GM21737 (cell line): ENCODE results near the gene EXPH5.
A peak's percentile ranks its signal among the peaks of the same experiment; 100 is the strongest.

ENCODE experiments used
- ATAC-seq: cut with Tn5 transposase; IDR thresholded peaks from one replicate; pipeline ENCODE4 v1.9.1; 2021; ENCODE audit warnings: mild to moderate bottlenecking, moderate library complexity; ENCODE audit not compliant: unreplicated experiment

Gene EXPH5

GRCh38 chr11:108522318-108522717, 71.2 kb downstream of the EXPH5 start:
- no peak for ATAC-seq

GRCh38 chr11:108518581-108518980, 75.0 kb downstream of the EXPH5 start:
- no peak for ATAC-seq

GRCh38 chr11:108516125-108516524, 77.4 kb downstream of the EXPH5 start:
- no peak for ATAC-seq

- ATAC-seq = no peak
Measured at GRCh38 chr11:108512708-108513107, 80.9 kb downstream of the EXPH5 start.

GRCh38 chr11:108511851-108512474, 81.6 kb downstream of the EXPH5 start:
- ATAC-seq = no peak

- no peak for ATAC-seq
Measured at GRCh38 chr11:108508653-108509593, 84.6 kb downstream of the EXPH5 start.

- no peak for ATAC-seq
Measured at GRCh38 chr11:108501396-108501795, 92.2 kb downstream of the EXPH5 start.

- no peak for ATAC-seq
Measured at GRCh38 chr11:108500721-108501120, 92.8 kb downstream of the EXPH5 start.

- no peak for ATAC-seq
Measured at GRCh38 chr11:108500169-108500568, 93.4 kb downstream of the EXPH5 start.

GRCh38 chr11:108498816-108499408, 94.7 kb downstream of the EXPH5 start:
- no peak for ATAC-seq

GRCh38 chr11:108498046-108498815, 95.3 kb downstream of the EXPH5 start, which contains the start of gene POGLUT3:
TSS of gene POGLUT3 (minus strand) at chr11:108498384. CDS start at chr11:108498366, 18 bp downstream.
- peak; percentile 53 for ATAC-seq

- ATAC-seq = peak; percentile 54
Measured at GRCh38 chr11:108497317-108498045, 96.1 kb downstream of the EXPH5 start.

GRCh38 chr11:108496643-108497256, 96.8 kb downstream of the EXPH5 start:
- ATAC-seq = no peak

- no peak for ATAC-seq
Measured at GRCh38 chr11:108495326-108495725, 98.2 kb downstream of the EXPH5 start.

GRCh38 chr11:108494182-108494581, 99.4 kb downstream of the EXPH5 start:
- no peak for ATAC-seq

- ATAC-seq = no peak
Measured at GRCh38 chr11:108491936-108492335, 101.6 kb downstream of the EXPH5 start.

- ATAC-seq = no peak
Measured at GRCh38 chr11:108486828-108487227, 106.7 kb downstream of the EXPH5 start.

- ATAC-seq = no peak
Measured at GRCh38 chr11:108486331-108486730, 107.2 kb downstream of the EXPH5 start.

- no peak for ATAC-seq
Measured at GRCh38 chr11:108483163-108483562, 110.4 kb downstream of the EXPH5 start.
